ENCODE results near the gene LCP2.

DNA sequence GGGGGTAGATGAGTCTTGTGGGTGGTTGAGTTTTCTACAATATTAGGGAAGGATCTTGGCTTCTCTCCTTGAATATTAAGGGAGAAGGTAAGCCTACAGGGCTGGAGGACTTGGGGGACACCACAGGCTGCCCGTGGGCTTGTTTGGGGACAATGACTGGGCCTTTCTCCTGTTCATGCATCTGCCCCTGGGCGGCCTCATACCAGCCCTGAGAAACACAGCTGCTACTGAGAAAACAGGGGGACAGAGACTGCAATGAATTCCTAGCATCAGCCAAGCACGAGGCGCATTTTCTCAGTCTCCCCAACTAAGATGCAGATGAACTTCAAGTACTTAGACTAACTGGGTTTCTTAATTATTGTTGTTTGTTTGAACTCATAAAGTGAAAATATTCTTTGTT, 40.2 kb downstream of the LCP2 start:
- TF ChIP-seq EZH2 (IDR thresholded peaks at IDR 0.05; ENCODE audit: borderline replicate concordance, low read depth, low read length, severe bottlenecking) (no peak), POLR2AphosphoS5 (IDR thresholded peaks at IDR 0.05; ENCODE audit: insufficient read depth, low read depth, low read length) (no peak), POLR2A (IDR thresholded peaks at IDR 0.05; ENCODE audit: low read depth, low read length) (no peak), JUN (IDR thresholded peaks at IDR 0.05; ENCODE audit: borderline replicate concordance, insufficient read depth, insufficient read length, low read depth) (no peak), FOS (IDR thresholded peaks at IDR 0.05; ENCODE audit: borderline replicate concordance, insufficient read depth, low read length) (no peak), MYC (IDR thresholded peaks at IDR 0.05; ENCODE audit: low read depth, low read length) (no peak), GATA2 (IDR thresholded peaks at IDR 0.05; ENCODE audit: insufficient read depth, insufficient read length, low read depth, low read length) (no peak)
- TF ChIP-seq, protein P1, sequence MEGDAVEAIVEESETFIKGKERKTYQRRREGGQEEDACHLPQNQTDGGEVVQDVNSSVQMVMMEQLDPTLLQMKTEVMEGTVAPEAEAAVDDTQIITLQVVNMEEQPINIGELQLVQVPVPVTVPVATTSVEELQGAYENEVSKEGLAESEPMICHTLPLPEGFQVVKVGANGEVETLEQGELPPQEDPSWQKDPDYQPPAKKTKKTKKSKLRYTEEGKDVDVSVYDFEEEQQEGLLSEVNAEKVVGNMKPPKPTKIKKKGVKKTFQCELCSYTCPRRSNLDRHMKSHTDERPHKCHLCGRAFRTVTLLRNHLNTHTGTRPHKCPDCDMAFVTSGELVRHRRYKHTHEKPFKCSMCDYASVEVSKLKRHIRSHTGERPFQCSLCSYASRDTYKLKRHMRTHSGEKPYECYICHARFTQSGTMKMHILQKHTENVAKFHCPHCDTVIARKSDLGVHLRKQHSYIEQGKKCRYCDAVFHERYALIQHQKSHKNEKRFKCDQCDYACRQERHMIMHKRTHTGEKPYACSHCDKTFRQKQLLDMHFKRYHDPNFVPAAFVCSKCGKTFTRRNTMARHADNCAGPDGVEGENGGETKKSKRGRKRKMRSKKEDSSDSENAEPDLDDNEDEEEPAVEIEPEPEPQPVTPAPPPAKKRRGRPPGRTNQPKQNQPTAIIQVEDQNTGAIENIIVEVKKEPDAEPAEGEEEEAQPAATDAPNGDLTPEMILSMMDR (IDR thresholded peaks at IDR 0.05; ENCODE audit: extremely low read depth in 1 of 2, insufficient read depth in 1 of 2, low read depth in 1 of 2, low read length in 2 of 2): no peak
- TF ChIP-seq, protein P2, sequence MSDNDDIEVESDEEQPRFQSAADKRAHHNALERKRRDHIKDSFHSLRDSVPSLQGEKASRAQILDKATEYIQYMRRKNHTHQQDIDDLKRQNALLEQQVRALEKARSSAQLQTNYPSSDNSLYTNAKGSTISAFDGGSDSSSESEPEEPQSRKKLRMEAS (IDR thresholded peaks at IDR 0.05; ENCODE audit: insufficient read depth, insufficient read length): no peak

Measured in endothelial cell of umbilical vein (primary cell).